ENCODE measurements around the gene RHEX. TPM values are rescaled to one million over a fixed set of nuclear protein-coding genes. Genes with fewer than 3 reads are reported as not detected.
"Not testable (repeated sequence)": the region's sequence is repeated elsewhere in the genome, so short reads cannot be mapped to it uniquely, and the experiment has no call there.

RHEX gene
- total RNA-seq (1 to 10 TPM in 1 of 2 donors, under 1 TPM in 1; 0.57 to 7.4 TPM), polyA plus RNA-seq (1 to 10 TPM in 1 of 2 donors, under 1 TPM in 1; 0.63 to 1.9 TPM)
- long read RNA-seq, donor 1, result 0 reads
- long read RNA-seq, donor 2, result 0 reads
- long read RNA-seq, donor 3, result 0 reads
- long read RNA-seq, donor 4, result 0 reads
- long read RNA-seq, donor 5, result 0 reads

GRCh38 chr1:206052919-206053610 is at the start of gene RHEX:
RHEX (plus strand) TSS chr1:206053173; CDS start chr1:206097829, 44,656 bp downstream.
- not testable (repeated sequence) for H3K4me1 ChIP-seq (ENCODE audit: control insufficient read depth in 5 of 5, insufficient read depth in 5 of 5, low read length in 5 of 5); H3K27me3 ChIP-seq (ENCODE audit: control insufficient read depth in 3 of 3, insufficient read depth in 3 of 3, low read length in 2 of 3); H3K9me3 ChIP-seq (ENCODE audit: control insufficient read depth in 4 of 4, insufficient read depth in 3 of 4, low read length in 3 of 4); DNase-seq; ATAC-seq (ENCODE audit: insufficient read depth, low FRiP score); H3K9ac ChIP-seq (ENCODE audit: insufficient read depth in 1 of 2, low read length in 2 of 2); H3K27ac ChIP-seq (ENCODE audit: low read depth in 1 of 2, low read length in 1 of 2); H3K36me3 ChIP-seq (ENCODE audit: control insufficient read depth in 4 of 4, insufficient read depth in 4 of 4, low read length in 4 of 4); H3K4me3 ChIP-seq
- 90 to 93% methylated on average over 17 of the region's 17 CpGs for WGBS, 2 donors

GRCh38 chr1:206003854-206004800 is 48.8 kb upstream of the RHEX start:
- H3K9ac ChIP-seq (ENCODE audit: insufficient read depth in 1 of 2, low read length in 2 of 2), result no peak overlapping the region

GRCh38 chr1:206004826-206005225 is 48.1 kb upstream of the RHEX start:
- no peak overlapping the region for H3K9ac ChIP-seq (ENCODE audit: insufficient read depth in 1 of 2, low read length in 2 of 2)
- 80% methylated on average over 12 of the region's 12 CpGs for WGBS, 2 donors

More at GRCh38 chr1:206003854-206004800, 48.8 kb upstream of the RHEX start:
- Histone ChIP-seq H3K4me1 (ENCODE audit: control insufficient read depth in 5 of 5, insufficient read depth in 5 of 5, low read length in 5 of 5) (peaks cover 0 to 21% (median 6%) of the 10 kb centered on the region in 5 donors), H3K27me3 (ENCODE audit: control insufficient read depth in 3 of 3, insufficient read depth in 3 of 3, low read length in 2 of 3) (no peaks in the 10 kb centered on the region), H3K27ac (ENCODE audit: low read depth in 1 of 2, low read length in 1 of 2) (peak overlapping the region in 1 of 2 donors; percentile 80), H3K9me3 (ENCODE audit: control insufficient read depth in 4 of 4, insufficient read depth in 3 of 4, low read length in 3 of 4) (no peaks in the 10 kb centered on the region), H3K4me3 (no peak overlapping the region), H3K36me3 (ENCODE audit: control insufficient read depth in 4 of 4, insufficient read depth in 4 of 4, low read length in 4 of 4) (no peaks in the 10 kb centered on the region)
- DNase-seq (no peak), ATAC-seq (ENCODE audit: insufficient read depth, low FRiP score) (no peak)
- no peak for TF ChIP-seq CTCF (IDR thresholded peaks at IDR 0.05; ENCODE audit: control extremely low read depth, extremely low read depth)
- WGBS, 2 donors, result 96% methylated on average over 7 of the region's 7 CpGs

More at GRCh38 chr1:206004826-206005225, 48.1 kb upstream of the RHEX start:
- Histone ChIP-seq H3K27me3 (ENCODE audit: control insufficient read depth in 3 of 3, insufficient read depth in 3 of 3, low read length in 2 of 3) (no peaks in the 10 kb centered on the region), H3K36me3 (ENCODE audit: control insufficient read depth in 4 of 4, insufficient read depth in 4 of 4, low read length in 4 of 4) (no peaks in the 10 kb centered on the region), H3K4me3 (no peak overlapping the region), H3K4me1 (ENCODE audit: control insufficient read depth in 5 of 5, insufficient read depth in 5 of 5, low read length in 5 of 5) (peaks cover 0 to 21% (median 6%) of the 10 kb centered on the region in 5 donors), H3K9me3 (ENCODE audit: control insufficient read depth in 4 of 4, insufficient read depth in 3 of 4, low read length in 3 of 4) (no peaks in the 10 kb centered on the region), H3K27ac (ENCODE audit: low read depth in 1 of 2, low read length in 1 of 2) (no peak overlapping the region)
- ATAC-seq (ENCODE audit: insufficient read depth, low FRiP score), result no peak
- DNase-seq, result peak in 2 of 3 donors; percentile 31 to 55
- TF ChIP-seq CTCF (IDR thresholded peaks at IDR 0.05; ENCODE audit: control extremely low read depth, extremely low read depth), result no peak

Measured in lung (tissue), 16 donors.